RWPE1 (cell line): ENCODE data around the gene MAP7D1.
A peak's percentile ranks its signal among the peaks of the same experiment; 100 is the strongest.

Experiments
- CTCF ChIA-PET: fragments of 350-600 bp; sonication (Branson Sonifier 250); formaldehyde crosslinking; extraction: SDS; loops from one replicate; lab custom pipeline; 2021; lab: Yijun Ruan, JAX
- POLR2A ChIA-PET: fragments of 400-600 bp; formaldehyde crosslinking; extraction: SDS; loops from one replicate; lab custom pipeline; 2020; ENCODE audit warnings: antibody characterized with exemption; ENCODE audit not compliant: low non-redundant PET; lab: Yijun Ruan, JAX
- DNase-seq: peaks from one replicate; pipeline ENCODE4 v3.0.0; 2012; ENCODE audit warnings: low spot score
- H3K27ac ChIP-seq: fragments of 450-650 bp; 2 replicates; pipeline ENCODE4 v1.5.1; 2017
- CTCF ChIP-seq: fragments of 450-650 bp; conservative IDR thresholded peaks from 2 replicates; pipeline ENCODE4 v1.5.1; 2017; ENCODE audit warnings: low read depth, mild to moderate bottlenecking

MAP7D1 gene

GRCh38 chr1:36174713-36175112, 18.8 kb downstream of the MAP7D1 start:
- no peak for TF ChIP-seq CTCF
- no peak for DNase-seq
- CTCF ChIA-PET: no interaction called here
- peak overlapping the region; percentile 67 for H3K27ac ChIP-seq
- POLR2A ChIA-PET: no interaction called here

- no peak for DNase-seq
- ChIA-PET POLR2A (no interaction called here), CTCF (no interaction called here)
- TF ChIP-seq CTCF: no peak
- H3K27ac ChIP-seq: peak overlapping the region; percentile 67
Measured at GRCh38 chr1:36175137-36176095, 19.5 kb downstream of the MAP7D1 start.

GRCh38 chr1:36176106-36176949, 20.4 kb downstream of the MAP7D1 start:
- no peak for DNase-seq
- H3K27ac ChIP-seq: peak overlapping the region; percentile 67
- ChIA-PET CTCF (no interaction called here), POLR2A (no interaction called here)
- no peak for TF ChIP-seq CTCF

- TF ChIP-seq CTCF: no peak
- POLR2A ChIA-PET: no interaction called here
- H3K27ac ChIP-seq: peak overlapping the region; percentile 67
- CTCF ChIA-PET: no interaction called here
- DNase-seq: no peak
Measured at GRCh38 chr1:36177589-36178431, 21.9 kb downstream of the MAP7D1 start.

- H3K27ac ChIP-seq: peak overlapping the region; percentile 67
- ChIA-PET CTCF (interaction anchor here (1.4 kb wide), 1 partner anchor 9 kb away, joined by 3 read pairs; no protein-coding TSS in a partner anchor), POLR2A (no interaction called here)
- no peak for TF ChIP-seq CTCF
- DNase-seq: no peak
Measured at GRCh38 chr1:36178471-36179219, 22.7 kb downstream of the MAP7D1 start.
